ENCODE measurements around the gene MAP7. TPM values are rescaled to one million over a fixed set of nuclear protein-coding genes. Genes with fewer than 3 reads are reported as not detected.
A peak's percentile ranks its signal among the peaks of the same experiment; 100 is the strongest.

Gene MAP7
- polyA plus RNA-seq, 1 donor from 2014 or later = 5.1 TPM

- H3K79me2 ChIP-seq (replicated peaks; ENCODE audit: insufficient read depth, low read length) = no peaks in the 10 kb centered on the region
- no peaks in the 10 kb centered on the region for H4K20me1 ChIP-seq (ENCODE audit: insufficient read depth)
- no peak overlapping the region for H3K4me3 ChIP-seq (ENCODE audit: low read length)
- no peak overlapping the region for H3K27ac ChIP-seq (ENCODE audit: low read length)
- H3K27me3 ChIP-seq (ENCODE audit: insufficient read depth, low read depth, low read length) = peaks cover 54% of the 10 kb centered on the region
- H3K36me3 ChIP-seq (ENCODE audit: insufficient read depth, low read length) = no peaks in the 10 kb centered on the region
- H3F3A ChIP-seq (ENCODE audit: insufficient read depth, low read length, poor library complexity, severe bottlenecking) = no peaks in the 10 kb centered on the region
- TF ChIP-seq EZH2 (IDR thresholded peaks at IDR 0.05; ENCODE audit: borderline replicate concordance, insufficient read depth, low read length, poor library complexity, severe bottlenecking) (no peak), MXI1 (conservative IDR thresholded peaks at IDR 0.05; ENCODE audit: poor library complexity, severe bottlenecking) (no peak), EP300 (conservative IDR thresholded peaks at IDR 0.05; ENCODE audit: poor library complexity, severe bottlenecking) (no peak)
- TF ChIP-seq, protein P1, sequence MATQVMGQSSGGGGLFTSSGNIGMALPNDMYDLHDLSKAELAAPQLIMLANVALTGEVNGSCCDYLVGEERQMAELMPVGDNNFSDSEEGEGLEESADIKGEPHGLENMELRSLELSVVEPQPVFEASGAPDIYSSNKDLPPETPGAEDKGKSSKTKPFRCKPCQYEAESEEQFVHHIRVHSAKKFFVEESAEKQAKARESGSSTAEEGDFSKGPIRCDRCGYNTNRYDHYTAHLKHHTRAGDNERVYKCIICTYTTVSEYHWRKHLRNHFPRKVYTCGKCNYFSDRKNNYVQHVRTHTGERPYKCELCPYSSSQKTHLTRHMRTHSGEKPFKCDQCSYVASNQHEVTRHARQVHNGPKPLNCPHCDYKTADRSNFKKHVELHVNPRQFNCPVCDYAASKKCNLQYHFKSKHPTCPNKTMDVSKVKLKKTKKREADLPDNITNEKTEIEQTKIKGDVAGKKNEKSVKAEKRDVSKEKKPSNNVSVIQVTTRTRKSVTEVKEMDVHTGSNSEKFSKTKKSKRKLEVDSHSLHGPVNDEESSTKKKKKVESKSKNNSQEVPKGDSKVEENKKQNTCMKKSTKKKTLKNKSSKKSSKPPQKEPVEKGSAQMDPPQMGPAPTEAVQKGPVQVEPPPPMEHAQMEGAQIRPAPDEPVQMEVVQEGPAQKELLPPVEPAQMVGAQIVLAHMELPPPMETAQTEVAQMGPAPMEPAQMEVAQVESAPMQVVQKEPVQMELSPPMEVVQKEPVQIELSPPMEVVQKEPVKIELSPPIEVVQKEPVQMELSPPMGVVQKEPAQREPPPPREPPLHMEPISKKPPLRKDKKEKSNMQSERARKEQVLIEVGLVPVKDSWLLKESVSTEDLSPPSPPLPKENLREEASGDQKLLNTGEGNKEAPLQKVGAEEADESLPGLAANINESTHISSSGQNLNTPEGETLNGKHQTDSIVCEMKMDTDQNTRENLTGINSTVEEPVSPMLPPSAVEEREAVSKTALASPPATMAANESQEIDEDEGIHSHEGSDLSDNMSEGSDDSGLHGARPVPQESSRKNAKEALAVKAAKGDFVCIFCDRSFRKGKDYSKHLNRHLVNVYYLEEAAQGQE (IDR thresholded peaks at IDR 0.05; ENCODE audit: borderline replicate concordance) = no peak
- no peaks in the 10 kb centered on the region for H3K9me2 ChIP-seq (ENCODE audit: insufficient read depth, low read length)
- no peak overlapping the region for H3K4me2 ChIP-seq (ENCODE audit: low read length)
- no peak overlapping the region for H3K9ac ChIP-seq (ENCODE audit: low read length)
- H2AFZ ChIP-seq (ENCODE audit: low read depth, low read length) = no peak overlapping the region
- no peaks in the 10 kb centered on the region for H3K9me3 ChIP-seq (ENCODE audit: low read length)
Measured at GRCh38 chr6:136547871-136548270, 2.4 kb downstream of the MAP7 start.

- Histone ChIP-seq H3K27me3 (ENCODE audit: insufficient read depth, low read depth, low read length) (peaks cover 49% of the 10 kb centered on the region), H3K79me2 (replicated peaks; ENCODE audit: insufficient read depth, low read length) (no peaks in the 10 kb centered on the region)
Measured at GRCh38 chr6:136547336-136547735, 2.9 kb downstream of the MAP7 start.

More at GRCh38 chr6:136547336-136547735, 2.9 kb downstream of the MAP7 start:
- no peak overlapping the region for H2AFZ ChIP-seq (ENCODE audit: low read depth, low read length)
- H3K9me3 ChIP-seq (ENCODE audit: low read length) = no peaks in the 10 kb centered on the region
- H3K36me3 ChIP-seq (ENCODE audit: insufficient read depth, low read length) = no peaks in the 10 kb centered on the region
- no peak overlapping the region for H3K4me2 ChIP-seq (ENCODE audit: low read length)
- H4K20me1 ChIP-seq (ENCODE audit: insufficient read depth) = no peaks in the 10 kb centered on the region
- no peak overlapping the region for H3K4me3 ChIP-seq (ENCODE audit: low read length)
- H3K9ac ChIP-seq (ENCODE audit: low read length) = no peak overlapping the region
- no peaks in the 10 kb centered on the region for H3F3A ChIP-seq (ENCODE audit: insufficient read depth, low read length, poor library complexity, severe bottlenecking)
- no peak overlapping the region for H3K27ac ChIP-seq (ENCODE audit: low read length)
- H3K9me2 ChIP-seq (ENCODE audit: insufficient read depth, low read length) = no peaks in the 10 kb centered on the region
- TF ChIP-seq MXI1 (conservative IDR thresholded peaks at IDR 0.05; ENCODE audit: poor library complexity, severe bottlenecking) = no peak
- TF ChIP-seq EZH2 (IDR thresholded peaks at IDR 0.05; ENCODE audit: borderline replicate concordance, insufficient read depth, low read length, poor library complexity, severe bottlenecking) = no peak
- TF ChIP-seq EP300 (conservative IDR thresholded peaks at IDR 0.05; ENCODE audit: poor library complexity, severe bottlenecking) = no peak
- peak; percentile 72 for TF ChIP-seq SMC3 (conservative IDR thresholded peaks at IDR 0.05; ENCODE audit: poor library complexity)
- TF ChIP-seq, protein P1 (IDR thresholded peaks at IDR 0.05; ENCODE audit: borderline replicate concordance) = no peak
- TF ChIP-seq POLR2AphosphoS5 (IDR thresholded peaks at IDR 0.05) = no peak
- peak; percentile 75 for TF ChIP-seq RAD21 (conservative IDR thresholded peaks at IDR 0.05)
- TF ChIP-seq TAF1 (IDR thresholded peaks at IDR 0.05; ENCODE audit: low read depth) = no peak
- TF ChIP-seq, protein P2, sequence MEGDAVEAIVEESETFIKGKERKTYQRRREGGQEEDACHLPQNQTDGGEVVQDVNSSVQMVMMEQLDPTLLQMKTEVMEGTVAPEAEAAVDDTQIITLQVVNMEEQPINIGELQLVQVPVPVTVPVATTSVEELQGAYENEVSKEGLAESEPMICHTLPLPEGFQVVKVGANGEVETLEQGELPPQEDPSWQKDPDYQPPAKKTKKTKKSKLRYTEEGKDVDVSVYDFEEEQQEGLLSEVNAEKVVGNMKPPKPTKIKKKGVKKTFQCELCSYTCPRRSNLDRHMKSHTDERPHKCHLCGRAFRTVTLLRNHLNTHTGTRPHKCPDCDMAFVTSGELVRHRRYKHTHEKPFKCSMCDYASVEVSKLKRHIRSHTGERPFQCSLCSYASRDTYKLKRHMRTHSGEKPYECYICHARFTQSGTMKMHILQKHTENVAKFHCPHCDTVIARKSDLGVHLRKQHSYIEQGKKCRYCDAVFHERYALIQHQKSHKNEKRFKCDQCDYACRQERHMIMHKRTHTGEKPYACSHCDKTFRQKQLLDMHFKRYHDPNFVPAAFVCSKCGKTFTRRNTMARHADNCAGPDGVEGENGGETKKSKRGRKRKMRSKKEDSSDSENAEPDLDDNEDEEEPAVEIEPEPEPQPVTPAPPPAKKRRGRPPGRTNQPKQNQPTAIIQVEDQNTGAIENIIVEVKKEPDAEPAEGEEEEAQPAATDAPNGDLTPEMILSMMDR (IDR thresholded peaks at IDR 0.05; ENCODE audit: poor library complexity, severe bottlenecking) = peak; percentile 74

All from neural cell (in vitro differentiated cells).